ENCODE data around the gene SLC7A5.
"Not testable (repeated sequence)": the region's sequence is repeated elsewhere in the genome, so short reads cannot be mapped to it uniquely, and the experiment has no call there.

Gene SLC7A5

DNA sequence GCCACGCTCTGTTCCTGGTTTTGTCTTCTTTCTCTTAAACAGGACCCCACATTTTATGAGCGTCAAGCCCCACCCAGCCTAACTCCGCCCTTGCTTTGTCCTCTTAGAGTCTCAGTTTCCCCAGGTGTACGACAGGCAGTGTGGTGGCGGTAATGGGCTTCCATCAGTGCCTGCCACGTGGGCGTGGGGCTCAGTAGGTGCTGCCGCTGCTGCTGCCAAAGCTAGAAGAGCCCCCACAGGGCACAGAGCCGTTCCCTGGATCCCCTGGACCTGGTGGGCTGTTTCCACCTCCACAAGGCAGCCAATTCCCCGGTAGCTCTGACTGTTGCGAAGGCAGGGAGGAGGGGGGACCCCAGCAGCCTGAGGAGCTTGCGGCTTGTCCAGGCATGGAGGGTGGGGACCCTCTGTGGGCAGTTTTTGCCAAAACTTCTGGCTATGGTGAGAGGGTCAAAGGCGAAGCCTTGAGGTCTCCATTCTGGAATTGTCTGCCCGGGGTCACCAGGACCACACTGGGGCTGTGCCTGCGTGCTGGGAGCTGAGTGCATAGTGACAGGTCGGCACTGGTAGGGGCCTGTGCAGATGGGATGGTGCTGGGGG, 27.7 kb upstream of the SLC7A5 start:
- H3K36me3 ChIP-seq (ENCODE audit: control insufficient read depth in 2 of 2, insufficient read depth in 1 of 2, low read length in 2 of 2); H3K4me3 ChIP-seq (ENCODE audit: low read depth, low read length); H3K27ac ChIP-seq (ENCODE audit: extremely low read depth, low read depth, low read length); H3K9me3 ChIP-seq (ENCODE audit: control insufficient read depth, insufficient read depth, low read depth, low read length); CTCF ChIA-PET; POLR2A ChIA-PET; H3K4me1 ChIP-seq (ENCODE audit: control insufficient read depth, insufficient read depth, low read length): not testable (repeated sequence)
- TF ChIP-seq ZFHX2 (tag by site-specific recombination; conservative IDR thresholded peaks at IDR 0.05) = 0 out of 2 replicates have a peak, but pooled peaks have one; percentile 5

- CTCF ChIA-PET; H3K36me3 ChIP-seq (ENCODE audit: control insufficient read depth in 2 of 2, insufficient read depth in 1 of 2, low read length in 2 of 2); H3K4me3 ChIP-seq (ENCODE audit: low read depth, low read length); H3K27ac ChIP-seq (ENCODE audit: extremely low read depth, low read depth, low read length); POLR2A ChIA-PET; H3K4me1 ChIP-seq (ENCODE audit: control insufficient read depth, insufficient read depth, low read length); H3K9me3 ChIP-seq (ENCODE audit: control insufficient read depth, insufficient read depth, low read depth, low read length): not testable (repeated sequence)
These were observed 27.0 kb upstream of the SLC7A5 start for GRCh38 chr16:87896176-87896890.

- POLR2A ChIA-PET = no interaction called here
- TF ChIP-seq ZNF221 (tag by site-specific recombination; IDR thresholded peaks at IDR 0.05; ENCODE audit: borderline replicate concordance) = no peak
- no peak for TF ChIP-seq ZSCAN4 (tag by site-specific recombination; IDR thresholded peaks at IDR 0.05)
- TF ChIP-seq SETDB1 (IDR thresholded peaks at IDR 0.05; ENCODE audit: insufficient read length, low read length) = no peak
- TF ChIP-seq ZNF510 (tag by site-specific recombination; IDR thresholded peaks at IDR 0.05; ENCODE audit: insufficient replicate concordance) = no peak
- no peak for TF ChIP-seq ZNF302 (tag by site-specific recombination; IDR thresholded peaks at IDR 0.05; ENCODE audit: low read depth)
- TF ChIP-seq TCF7L2 (IDR thresholded peaks at IDR 0.05; ENCODE audit: borderline replicate concordance, low read depth, low read length) = no peak
- no peak for TF ChIP-seq ZNF623 (tag by site-specific recombination; IDR thresholded peaks at IDR 0.05)
- no peak for TF ChIP-seq ZEB2 (tag by site-specific recombination; IDR thresholded peaks at IDR 0.05)
- no peak for TF ChIP-seq ZNF677 (tag by site-specific recombination; IDR thresholded peaks at IDR 0.05)
- TF ChIP-seq KLF1 (tag by site-specific recombination; IDR thresholded peaks at IDR 0.05) = no peak
- TF ChIP-seq ZNF423 (tag by site-specific recombination; IDR thresholded peaks at IDR 0.05) = no peak
- H3K4me3 ChIP-seq (ENCODE audit: low read depth, low read length) = no peak overlapping the region
These were observed 26.4 kb upstream of the SLC7A5 start for GRCh38 chr16:87895641-87896141.

GRCh38 chr16:87894005-87894404, 24.7 kb upstream of the SLC7A5 start:
- H3K9me3 ChIP-seq (ENCODE audit: control insufficient read depth, insufficient read depth, low read depth, low read length); H3K4me1 ChIP-seq (ENCODE audit: control insufficient read depth, insufficient read depth, low read length); H3K36me3 ChIP-seq (ENCODE audit: control insufficient read depth in 2 of 2, insufficient read depth in 1 of 2, low read length in 2 of 2); H3K4me3 ChIP-seq (ENCODE audit: low read depth, low read length); POLR2A ChIA-PET; H3K27ac ChIP-seq (ENCODE audit: extremely low read depth, low read depth, low read length): not testable (repeated sequence)
- CTCF ChIA-PET = interaction anchor here (1.5 kb wide), 1 partner anchor 115 kb away, joined by 7 read pairs; no protein-coding TSS in a partner anchor

More at GRCh38 chr16:87895641-87896141, 26.4 kb upstream of the SLC7A5 start:
- H3K4me1 ChIP-seq (ENCODE audit: control insufficient read depth, insufficient read depth, low read length) = no peaks in the 10 kb centered on the region
- H3K27ac ChIP-seq (ENCODE audit: extremely low read depth, low read depth, low read length) = no peak overlapping the region
- no peaks in the 10 kb centered on the region for H3K36me3 ChIP-seq (ENCODE audit: control insufficient read depth in 2 of 2, insufficient read depth in 1 of 2, low read length in 2 of 2)
- no peaks in the 10 kb centered on the region for H3K9me3 ChIP-seq (ENCODE audit: control insufficient read depth, insufficient read depth, low read depth, low read length)
- CTCF ChIA-PET = no interaction called here

GRCh38 chr16:87891764-87892163, 22.5 kb upstream of the SLC7A5 start:
- Histone ChIP-seq H3K36me3 (ENCODE audit: control insufficient read depth in 2 of 2, insufficient read depth in 1 of 2, low read length in 2 of 2) (no peaks in the 10 kb centered on the region), H3K9me3 (ENCODE audit: control insufficient read depth, insufficient read depth, low read depth, low read length) (no peaks in the 10 kb centered on the region), H3K4me3 (ENCODE audit: low read depth, low read length) (no peak overlapping the region), H3K4me1 (ENCODE audit: control insufficient read depth, insufficient read depth, low read length) (no peaks in the 10 kb centered on the region), H3K27ac (ENCODE audit: extremely low read depth, low read depth, low read length) (no peak overlapping the region)
- ChIA-PET CTCF (interaction anchor here (0.5 to 1.3 kb wide), 2 partner anchors 17 to 20 kb away, joined by 3 to 4 read pairs; no protein-coding TSS in a partner anchor), POLR2A (no interaction called here)
- TF ChIP-seq ZNF629 (tag by site-specific recombination; IDR thresholded peaks at IDR 0.05) (no peak), WT1 (tag by site-specific recombination; IDR thresholded peaks at IDR 0.05) (no peak), ZNF530 (tag by site-specific recombination; IDR thresholded peaks at IDR 0.05; ENCODE audit: low read depth) (no peak)

- H3K4me3 ChIP-seq (ENCODE audit: low read depth, low read length); H3K36me3 ChIP-seq (ENCODE audit: control insufficient read depth in 2 of 2, insufficient read depth in 1 of 2, low read length in 2 of 2); H3K9me3 ChIP-seq (ENCODE audit: control insufficient read depth, insufficient read depth, low read depth, low read length); POLR2A ChIA-PET; H3K4me1 ChIP-seq (ENCODE audit: control insufficient read depth, insufficient read depth, low read length); H3K27ac ChIP-seq (ENCODE audit: extremely low read depth, low read depth, low read length): not testable (repeated sequence)
- CTCF ChIA-PET = interaction anchor here (0.7 to 1.1 kb wide), 2 partner anchors 19 to 100 kb away, joined by 3 to 5 read pairs; no protein-coding TSS in a partner anchor
These were observed 20.5 kb upstream of the SLC7A5 start for GRCh38 chr16:87889762-87890161.

- CTCF ChIA-PET = interaction anchor here (1.1 to 1.5 kb wide), 2 partner anchors 12 to 39 kb away, joined by 3 to 7 read pairs; no protein-coding TSS in a partner anchor
- not testable (repeated sequence) for H3K4me1 ChIP-seq (ENCODE audit: control insufficient read depth, insufficient read depth, low read length); H3K9me3 ChIP-seq (ENCODE audit: control insufficient read depth, insufficient read depth, low read depth, low read length); H3K27ac ChIP-seq (ENCODE audit: extremely low read depth, low read depth, low read length); H3K36me3 ChIP-seq (ENCODE audit: control insufficient read depth in 2 of 2, insufficient read depth in 1 of 2, low read length in 2 of 2); H3K4me3 ChIP-seq (ENCODE audit: low read depth, low read length)
- POLR2A ChIA-PET = interaction anchor here (0.7 kb wide), 1 partner anchor 57 kb away, joined by 4 read pairs; no protein-coding TSS in a partner anchor
These were observed 19.0 kb upstream of the SLC7A5 start for GRCh38 chr16:87888346-87888745.
